Breast epithelium (tissue), 3 donors: Measurements from ENCODE around the gene KLHL7.

ENCODE experiments used
- CTCF ChIP-seq, 3 donors: fragments of 450-650 bp; IDR thresholded peaks; one replicate each; pipeline ENCODE4 v1.5.1; 2016 to 2017; ENCODE audit warnings: antibody characterized with exemption in 3 of 3, mild to moderate bottlenecking in 3 of 3, moderate library complexity in 3 of 3
- POLR2A ChIP-seq: fragments of 450-650 bp; IDR thresholded peaks from one replicate; pipeline ENCODE4 v1.6.1; 2016; ENCODE audit warnings: antibody characterized with exemption, mild to moderate bottlenecking, moderate library complexity

GRCh38 chr7:23165316-23165715 is 59.7 kb downstream of the KLHL7 start:
- TF ChIP-seq CTCF (IDR thresholded peaks at IDR 0.05) (no peak), POLR2A (no peak)
